ENCODE measurements around the gene STK35.

GRCh38 chr20:2195614-2196013, 94.0 kb downstream of the STK35 start:
- TF ChIP-seq ZBTB3 (CRISPR knock-in tag; IDR thresholded peaks at IDR 0.05; ENCODE audit: borderline replicate concordance, low read depth) (no peak), EP300 (IDR thresholded peaks at IDR 0.05; ENCODE audit: low read depth in 2 of 2, low read length in 2 of 2) (no peak), EP300 (CRISPR knock-in tag; IDR thresholded peaks at IDR 0.05; ENCODE audit: borderline replicate concordance) (no peak), ZNF354B (CRISPR knock-in tag; IDR thresholded peaks at IDR 0.05) (no peak), BRCA1 (CRISPR knock-in tag; IDR thresholded peaks at IDR 0.05) (no peak), ZZZ3 (CRISPR knock-in tag; IDR thresholded peaks at IDR 0.05; ENCODE audit: borderline replicate concordance) (no peak)

Data from HepG2 (cell line).